DND-41 (cell line): ENCODE results near the gene ROS1.

Experiments
- ATAC-seq: fragments of 200-7000 bp; cut with Tn5 transposase; 3 replicates; pipeline ENCODE4 v1.9.1; 2021; ENCODE audit warnings: low read depth; ENCODE audit not compliant: insufficient read depth
- DNase-seq: peaks from one replicate; pipeline ENCODE4 v3.0.0-alpha.2; 2020
- H2AFZ ChIP-seq: 2 replicates; pipeline ENCODE4 v1.6.0; 2012; ENCODE audit warnings: low read depth, low read length
- H3K27ac ChIP-seq: 2 replicates; pipeline ENCODE4 v1.5.1; 2012; ENCODE audit warnings: low read length, inconsistent platforms
- H3K27me3 ChIP-seq: fragments of 200-600 bp; sonication (generic); 2 replicates; pipeline ENCODE4 v1.6.0; 2012; ENCODE audit warnings: low read length, mild to moderate bottlenecking, inconsistent platforms; ENCODE audit not compliant: insufficient read depth, poor library complexity
- H3K36me3 ChIP-seq: 2 replicates; pipeline ENCODE4 v1.5.1; 2012; ENCODE audit warnings: low read length, inconsistent platforms; ENCODE audit not compliant: insufficient read depth
- H3K4me1 ChIP-seq: 2 replicates; pipeline ENCODE4 v1.5.1; 2012; ENCODE audit warnings: mild to moderate bottlenecking, low read length; ENCODE audit not compliant: insufficient read depth
- H3K4me2 ChIP-seq: 2 replicates; pipeline ENCODE4 v1.6.0; 2012; ENCODE audit warnings: mild to moderate bottlenecking, moderate library complexity, low read length, inconsistent platforms; ENCODE audit not compliant: insufficient read depth
- H3K4me3 ChIP-seq, 2 experiments: fragments of 200-600 bp in 1 of 2; shearing (Covaris generic) in 1 of 2; 2 replicates each; pipeline ENCODE4 v1.5.1; 2012 to 2016; ENCODE audit warnings: inconsistent platforms in 2 of 2, low read length in 2 of 2, mild to moderate bottlenecking in 2 of 2, low read depth in 1 of 2, moderate library complexity in 1 of 2
- H3K79me2 ChIP-seq: 2 replicates; pipeline ENCODE4 v1.6.0; 2012; ENCODE audit warnings: low read length, inconsistent platforms; ENCODE audit not compliant: insufficient read depth
- H3K9ac ChIP-seq: 2 replicates; pipeline ENCODE4 v1.6.0; 2012; ENCODE audit warnings: low read depth, mild to moderate bottlenecking, inconsistent platforms, low read length, moderate library complexity
- H3K9me3 ChIP-seq: 2 replicates; pipeline ENCODE4 v1.5.1; 2012; ENCODE audit warnings: low read length, moderate library complexity, mild to moderate bottlenecking, inconsistent platforms; ENCODE audit not compliant: insufficient read depth, severe bottlenecking
- H4K20me1 ChIP-seq: 2 replicates; pipeline ENCODE4 v1.6.0; 2012; ENCODE audit warnings: low read length; ENCODE audit not compliant: insufficient read depth
- CTCF ChIP-seq: IDR thresholded peaks from 2 replicates; pipeline ENCODE4 v1.5.1; 2012; ENCODE audit warnings: borderline replicate concordance, low read length, moderate library complexity, mild to moderate bottlenecking; ENCODE audit not compliant: poor library complexity, severe bottlenecking; ENCODE audit errors: extremely low read depth
- EZH2 ChIP-seq: IDR thresholded peaks from 3 replicates; pipeline ENCODE4 v1.6.1; 2012; ENCODE audit warnings: borderline replicate concordance, low read depth, mild to moderate bottlenecking, moderate library complexity, low read length, inconsistent platforms; ENCODE audit not compliant: severe bottlenecking

Gene ROS1

GRCh38 chr6:117389227-117390057 lies 36.3 kb downstream of the ROS1 start:
- H3K9ac ChIP-seq: no peak overlapping the region

GRCh38 chr6:117387454-117387974 lies 38.2 kb downstream of the ROS1 start:
- Histone ChIP-seq H3K27me3 (no peaks in the 10 kb centered on the region), H3K36me3 (no peaks in the 10 kb centered on the region), H3K4me1 (no peaks in the 10 kb centered on the region), H3K4me3 (no peak overlapping the region), H3K79me2 (no peaks in the 10 kb centered on the region), H3K9me3 (no peaks in the 10 kb centered on the region), H4K20me1 (no peaks in the 10 kb centered on the region), H3K4me2 (no peak overlapping the region), H2AFZ (no peak overlapping the region), H3K27ac (no peak overlapping the region), H3K9ac (no peak overlapping the region)
- no peak for TF ChIP-seq EZH2
- TF ChIP-seq CTCF: no peak
- ATAC-seq (no peak), DNase-seq (no peak)

More at GRCh38 chr6:117389227-117390057, 36.3 kb downstream of the ROS1 start:
- TF ChIP-seq EZH2 (no peak), CTCF (no peak)
- no peak overlapping the region for H3K4me2 ChIP-seq
- DNase-seq (no peak), ATAC-seq (no peak)
- H2AFZ ChIP-seq: no peak overlapping the region
- H3K27ac ChIP-seq: no peak overlapping the region
- H3K4me1 ChIP-seq: no peaks in the 10 kb centered on the region
- no peaks in the 10 kb centered on the region for H3K79me2 ChIP-seq
- H3K4me3 ChIP-seq: no peak overlapping the region
- no peaks in the 10 kb centered on the region for H3K27me3 ChIP-seq
- H4K20me1 ChIP-seq: no peaks in the 10 kb centered on the region
- H3K36me3 ChIP-seq: no peaks in the 10 kb centered on the region
- no peaks in the 10 kb centered on the region for H3K9me3 ChIP-seq

- Histone ChIP-seq H3K79me2 (no peaks in the 10 kb centered on the region), H3K9me3 (no peaks in the 10 kb centered on the region), H3K27ac (no peak overlapping the region), H3K27me3 (no peaks in the 10 kb centered on the region), H3K4me1 (no peaks in the 10 kb centered on the region), H3K4me3 (no peak overlapping the region), H3K4me2 (no peak overlapping the region), H3K36me3 (no peaks in the 10 kb centered on the region), H2AFZ (no peak overlapping the region), H3K9ac (no peak overlapping the region), H4K20me1 (no peaks in the 10 kb centered on the region)
- TF ChIP-seq EZH2: no peak
- TF ChIP-seq CTCF: no peak
- ATAC-seq (no peak), DNase-seq (no peak)
Measured at GRCh38 chr6:117384659-117385058, 41.1 kb downstream of the ROS1 start.
